HepG2 (cell line): ENCODE data around the gene TMEM129. TPM values are rescaled to one million over a fixed set of nuclear protein-coding genes. Genes with fewer than 3 reads are reported as not detected.
A peak's percentile ranks its signal among the peaks of the same experiment; 100 is the strongest.

Experiments
- ELF3 ChIP-seq: IDR thresholded peaks from 2 replicates; pipeline ENCODE4 v1.6.1; 2016; ENCODE audit warnings: missing genetic modification reagents, missing compliant biosample characterization
- ELF4 ChIP-seq: sonication (generic); formaldehyde crosslinking; IDR thresholded peaks from 2 replicates; pipeline ENCODE4 v1.5.0; 2020; ENCODE audit warnings: missing genetic modification reagents, mild to moderate bottlenecking, moderate library complexity, borderline replicate concordance
- KLF15 ChIP-seq: sonication (generic); formaldehyde crosslinking; IDR thresholded peaks from 2 replicates; pipeline ENCODE4 v1.8.1; 2023; ENCODE audit warnings: borderline replicate concordance, mild to moderate bottlenecking, inconsistent platforms, missing genetic modification reagents, mixed read lengths
- NFE2 ChIP-seq: sonication (generic); formaldehyde crosslinking; IDR thresholded peaks from 2 replicates; pipeline ENCODE4 v1.4.0; 2020; ENCODE audit warnings: missing genetic modification reagents
- NFYC ChIP-seq: IDR thresholded peaks from 2 replicates; pipeline ENCODE4 v1.6.1; 2016; ENCODE audit warnings: missing genetic modification reagents, missing compliant biosample characterization
- PRMT3 ChIP-seq: sonication (generic); formaldehyde crosslinking; IDR thresholded peaks from 2 replicates; pipeline ENCODE4 v1.8.1; 2022; ENCODE audit warnings: low read depth, mild to moderate bottlenecking, moderate library complexity, missing genetic modification reagents, borderline replicate concordance
- RELA ChIP-seq: sonication (generic); formaldehyde crosslinking; IDR thresholded peaks from 2 replicates; pipeline ENCODE4 v1.4.0; 2020; ENCODE audit warnings: missing genetic modification reagents
- SALL1 ChIP-seq: sonication (generic); formaldehyde crosslinking; IDR thresholded peaks from 2 replicates; pipeline ENCODE4 v1.8.0; 2022; ENCODE audit warnings: mild to moderate bottlenecking, missing genetic modification reagents
- SRSF9 ChIP-seq: fragments of 200-400 bp; formaldehyde crosslinking; IDR thresholded peaks from 2 replicates; pipeline ENCODE4 v1.6.1; 2018; ENCODE audit warnings: borderline replicate concordance, mild to moderate bottlenecking, low read depth, low read length; ENCODE audit not compliant: insufficient read depth, poor library complexity, severe bottlenecking
- ZNF550 ChIP-seq: sonication (generic); formaldehyde crosslinking; IDR thresholded peaks from 2 replicates; pipeline ENCODE4 v1.4.0; 2020; ENCODE audit warnings: mild to moderate bottlenecking, missing genetic modification reagents, borderline replicate concordance
- ZNF749 ChIP-seq: sonication (generic); formaldehyde crosslinking; IDR thresholded peaks from 2 replicates; pipeline ENCODE4 v1.8.0; 2022; ENCODE audit warnings: mild to moderate bottlenecking, missing genetic modification reagents, moderate library complexity, borderline replicate concordance
- polyA plus RNA-seq, 8 experiments: library from polyadenylated mRNA; depleted of rRNA in 3 of 8; stranded (reverse) in 7 of 8; unstranded in 1 of 8; fragments of >200 nt; fragmentation: Illumina TruSeq in 4 of 8; extraction: Trizol in 4 of 8; gene quantifications; 2 replicates each; pipeline versions ENCODE4 v1.2.1 to v1.2.3, GENCODE V29; 2011 to 2016; ENCODE audit warnings: low read depth in 4 of 8, missing spikeins in 1 of 8, mixed read lengths in 1 of 8; ENCODE audit not compliant: insufficient read depth in 1 of 8
- total RNA-seq, 5 experiments: library from RNA; depleted of rRNA; stranded (reverse); fragments of >200 nt; fragmentation: Illumina TruSeq; extraction: Trizol; gene quantifications; 2 replicates each; pipeline ENCODE4 v1.2.3, GENCODE V29; 2016; ENCODE audit warnings: low read depth in 1 of 5
- TF ChIP-seq, protein P1 (sequence below): sonication (generic); formaldehyde crosslinking; IDR thresholded peaks from 2 replicates; pipeline ENCODE4; 2020; ENCODE audit warnings: missing genetic modification reagents, mild to moderate bottlenecking, borderline replicate concordance
- TF ChIP-seq, protein P2 (sequence below): sonication (generic); formaldehyde crosslinking; IDR thresholded peaks from 2 replicates; pipeline ENCODE4 v1.4.0; 2020; ENCODE audit warnings: missing genetic modification reagents, low read depth, mild to moderate bottlenecking, borderline replicate concordance
- TF ChIP-seq, protein P3 (sequence below): sonication (generic); formaldehyde crosslinking; IDR thresholded peaks from 2 replicates; pipeline ENCODE4 v1.4.0; 2020; ENCODE audit warnings: mild to moderate bottlenecking, missing genetic modification reagents
- TF ChIP-seq, protein P4 (sequence below): sonication (generic); formaldehyde crosslinking; IDR thresholded peaks from 2 replicates; pipeline ENCODE4 v1.8.0; 2022; ENCODE audit warnings: low read depth, missing genetic modification reagents

Gene TMEM129
- total and polyA plus RNA-seq, 2 of the 13 experiments (the other 11 are each of a cell fraction or from before 2014, with no cell fraction given) = 19.0 to 25.8 TPM

DNA sequence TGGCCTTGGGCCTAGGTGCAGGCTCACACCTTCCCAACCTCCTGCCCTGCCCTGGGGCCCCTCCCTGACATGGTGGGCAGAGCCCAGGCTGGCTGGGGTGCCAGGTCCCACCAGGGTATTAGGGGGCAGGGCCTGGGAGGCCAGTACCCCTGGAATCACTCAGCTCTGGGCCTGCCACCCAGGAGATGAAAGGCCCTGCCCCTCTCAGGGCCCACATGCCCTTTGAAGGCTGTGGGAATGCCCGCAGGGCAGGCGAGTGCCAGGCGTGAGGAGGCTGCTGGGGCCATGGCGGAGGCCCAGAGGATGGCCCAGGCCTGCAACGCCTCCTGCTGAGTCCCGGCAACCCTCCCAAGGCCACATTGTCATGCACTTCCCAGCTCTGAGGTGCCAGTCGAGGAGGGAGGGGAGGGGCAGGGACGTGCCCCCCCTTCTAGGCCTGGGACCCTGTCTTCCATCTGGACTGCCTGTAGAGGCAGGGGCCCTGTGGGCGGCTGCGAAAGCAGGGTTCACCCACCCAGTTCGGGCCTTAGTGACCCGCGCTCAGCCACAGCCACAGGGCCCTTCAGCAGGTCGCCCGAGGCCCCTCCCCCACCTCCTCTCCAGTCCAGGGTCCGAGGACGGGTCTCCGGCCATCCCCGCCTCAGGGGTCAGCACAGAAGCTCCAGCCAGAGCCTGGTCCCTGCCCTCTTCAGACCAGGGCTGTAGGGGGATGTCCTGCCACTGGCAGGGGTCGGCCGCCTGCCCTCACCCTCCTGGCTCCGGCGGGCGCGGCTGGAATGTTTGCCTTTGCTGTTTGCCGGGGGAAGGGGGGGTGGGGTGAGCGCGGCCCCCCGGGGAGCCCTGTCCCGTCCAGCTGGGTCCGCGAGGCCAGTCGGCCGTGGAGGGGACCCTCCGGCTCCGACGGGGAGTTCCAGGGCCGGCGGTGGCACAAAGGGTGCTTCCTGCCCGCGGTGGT lies 45.3 kb upstream of the TMEM129 start (continued):
- TF ChIP-seq, protein P1, sequence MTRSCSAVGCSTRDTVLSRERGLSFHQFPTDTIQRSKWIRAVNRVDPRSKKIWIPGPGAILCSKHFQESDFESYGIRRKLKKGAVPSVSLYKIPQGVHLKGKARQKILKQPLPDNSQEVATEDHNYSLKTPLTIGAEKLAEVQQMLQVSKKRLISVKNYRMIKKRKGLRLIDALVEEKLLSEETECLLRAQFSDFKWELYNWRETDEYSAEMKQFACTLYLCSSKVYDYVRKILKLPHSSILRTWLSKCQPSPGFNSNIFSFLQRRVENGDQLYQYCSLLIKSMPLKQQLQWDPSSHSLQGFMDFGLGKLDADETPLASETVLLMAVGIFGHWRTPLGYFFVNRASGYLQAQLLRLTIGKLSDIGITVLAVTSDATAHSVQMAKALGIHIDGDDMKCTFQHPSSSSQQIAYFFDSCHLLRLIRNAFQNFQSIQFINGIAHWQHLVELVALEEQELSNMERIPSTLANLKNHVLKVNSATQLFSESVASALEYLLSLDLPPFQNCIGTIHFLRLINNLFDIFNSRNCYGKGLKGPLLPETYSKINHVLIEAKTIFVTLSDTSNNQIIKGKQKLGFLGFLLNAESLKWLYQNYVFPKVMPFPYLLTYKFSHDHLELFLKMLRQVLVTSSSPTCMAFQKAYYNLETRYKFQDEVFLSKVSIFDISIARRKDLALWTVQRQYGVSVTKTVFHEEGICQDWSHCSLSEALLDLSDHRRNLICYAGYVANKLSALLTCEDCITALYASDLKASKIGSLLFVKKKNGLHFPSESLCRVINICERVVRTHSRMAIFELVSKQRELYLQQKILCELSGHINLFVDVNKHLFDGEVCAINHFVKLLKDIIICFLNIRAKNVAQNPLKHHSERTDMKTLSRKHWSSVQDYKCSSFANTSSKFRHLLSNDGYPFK (CRISPR knock-in tag) = peak; percentile 14; the same call in 1 of the 2 replicates
- TF ChIP-seq, protein P2, sequence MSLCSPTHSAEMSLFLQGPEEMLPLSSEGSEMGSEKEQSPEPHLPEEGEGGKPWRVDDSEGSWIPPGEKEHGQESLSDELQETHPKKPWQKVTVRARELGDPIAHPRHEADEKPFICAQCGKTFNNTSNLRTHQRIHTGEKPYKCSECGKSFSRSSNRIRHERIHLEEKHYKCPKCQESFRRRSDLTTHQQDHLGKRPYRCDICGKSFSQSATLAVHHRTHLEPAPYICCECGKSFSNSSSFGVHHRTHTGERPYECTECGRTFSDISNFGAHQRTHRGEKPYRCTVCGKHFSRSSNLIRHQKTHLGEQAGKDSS (CRISPR knock-in tag) = no peak
- no peak for TF ChIP-seq NFYC
- TF ChIP-seq SRSF9 = no peak
- TF ChIP-seq ELF3 (CRISPR knock-in tag) = no peak; the same call in 1 of the 2 replicates
- TF ChIP-seq ELF4 (CRISPR knock-in tag) = no peak
- no peak for TF ChIP-seq ZNF550 (CRISPR knock-in tag)
- TF ChIP-seq NFE2 (CRISPR knock-in tag) = no peak
- TF ChIP-seq, protein P3, sequence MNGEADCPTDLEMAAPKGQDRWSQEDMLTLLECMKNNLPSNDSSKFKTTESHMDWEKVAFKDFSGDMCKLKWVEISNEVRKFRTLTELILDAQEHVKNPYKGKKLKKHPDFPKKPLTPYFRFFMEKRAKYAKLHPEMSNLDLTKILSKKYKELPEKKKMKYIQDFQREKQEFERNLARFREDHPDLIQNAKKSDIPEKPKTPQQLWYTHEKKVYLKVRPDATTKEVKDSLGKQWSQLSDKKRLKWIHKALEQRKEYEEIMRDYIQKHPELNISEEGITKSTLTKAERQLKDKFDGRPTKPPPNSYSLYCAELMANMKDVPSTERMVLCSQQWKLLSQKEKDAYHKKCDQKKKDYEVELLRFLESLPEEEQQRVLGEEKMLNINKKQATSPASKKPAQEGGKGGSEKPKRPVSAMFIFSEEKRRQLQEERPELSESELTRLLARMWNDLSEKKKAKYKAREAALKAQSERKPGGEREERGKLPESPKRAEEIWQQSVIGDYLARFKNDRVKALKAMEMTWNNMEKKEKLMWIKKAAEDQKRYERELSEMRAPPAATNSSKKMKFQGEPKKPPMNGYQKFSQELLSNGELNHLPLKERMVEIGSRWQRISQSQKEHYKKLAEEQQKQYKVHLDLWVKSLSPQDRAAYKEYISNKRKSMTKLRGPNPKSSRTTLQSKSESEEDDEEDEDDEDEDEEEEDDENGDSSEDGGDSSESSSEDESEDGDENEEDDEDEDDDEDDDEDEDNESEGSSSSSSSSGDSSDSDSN (CRISPR knock-in tag) = peak; percentile 78
- TF ChIP-seq RELA (CRISPR knock-in tag) = no peak
- 0 out of 2 replicates have a peak, but pooled peaks have one; percentile 83 for TF ChIP-seq PRMT3
- TF ChIP-seq, protein P4, sequence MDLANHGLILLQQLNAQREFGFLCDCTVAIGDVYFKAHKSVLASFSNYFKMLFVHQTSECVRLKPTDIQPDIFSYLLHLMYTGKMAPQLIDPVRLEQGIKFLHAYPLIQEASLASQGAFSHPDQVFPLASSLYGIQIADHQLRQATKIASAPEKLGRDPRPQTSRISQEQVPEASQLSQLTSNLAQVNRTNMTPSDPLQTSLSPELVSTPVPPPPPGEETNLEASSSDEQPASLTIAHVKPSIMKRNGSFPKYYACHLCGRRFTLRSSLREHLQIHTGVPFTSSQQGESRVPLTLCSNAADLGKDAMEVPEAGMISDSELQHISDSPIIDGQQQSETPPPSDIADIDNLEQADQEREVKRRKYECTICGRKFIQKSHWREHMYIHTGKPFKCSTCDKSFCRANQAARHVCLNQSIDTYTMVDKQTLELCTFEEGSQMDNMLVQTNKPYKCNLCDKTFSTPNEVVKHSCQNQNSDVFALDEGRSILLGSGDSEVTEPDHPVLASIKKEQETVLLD (CRISPR knock-in tag) = no peak; the same call in 1 of the 2 replicates
- TF ChIP-seq SALL1 (CRISPR knock-in tag) = peak; percentile 73; the same call in 1 of the 2 replicates
- peak; percentile 83 for TF ChIP-seq ZNF749 (CRISPR knock-in tag)
- no peak; the same call in 1 of the 2 replicates for TF ChIP-seq KLF15
